Activated CD4-positive, alpha-beta T cell treated with anti-CD3 and anti-CD28 coated beads for 4 hours (primary cell): Measurements from ENCODE around the gene FMN2.

ENCODE experiments used
- DNase-seq, 2 donors: peaks; one replicate each; pipeline ENCODE4 v3.0.0-alpha.2; 2020

Gene FMN2

DNA sequence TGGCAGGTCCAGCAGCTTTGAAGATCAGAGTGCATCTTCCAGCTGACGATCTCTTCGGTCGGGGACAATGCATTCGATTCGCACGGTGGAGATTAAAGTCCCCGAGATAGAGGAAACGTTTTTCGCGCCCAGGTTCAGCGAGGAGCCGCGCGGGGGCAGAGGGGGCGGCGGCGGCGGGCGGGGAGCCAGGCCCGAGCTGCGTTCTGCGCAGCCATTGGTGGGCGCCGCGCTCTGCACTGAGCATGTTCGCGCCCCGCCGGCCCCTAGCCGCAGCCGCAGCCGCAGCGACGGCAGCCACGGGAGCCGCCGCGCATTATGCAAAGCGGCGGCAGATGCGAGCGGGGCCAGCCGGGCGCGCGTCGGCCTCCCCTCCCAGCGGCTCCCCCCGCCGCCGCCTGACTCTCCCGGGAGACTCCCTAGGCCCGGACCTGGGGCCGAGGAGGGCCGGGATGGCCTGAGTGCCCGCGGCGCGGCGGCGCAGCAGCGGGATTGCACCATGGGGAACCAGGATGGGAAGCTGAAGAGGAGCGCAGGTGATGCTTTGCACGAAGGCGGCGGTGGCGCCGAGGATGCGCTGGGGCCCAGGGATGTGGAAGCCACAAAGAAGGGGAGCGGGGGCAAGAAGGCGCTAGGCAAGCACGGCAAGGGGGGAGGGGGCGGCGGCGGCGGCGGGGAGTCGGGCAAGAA, at the start of gene FMN2:
TSS of gene FMN2 (plus strand) at position 270 of the 687 bp plus-strand sequence. CDS start at position 497, 227 bp downstream.
- DNase-seq: no peak

DNA sequence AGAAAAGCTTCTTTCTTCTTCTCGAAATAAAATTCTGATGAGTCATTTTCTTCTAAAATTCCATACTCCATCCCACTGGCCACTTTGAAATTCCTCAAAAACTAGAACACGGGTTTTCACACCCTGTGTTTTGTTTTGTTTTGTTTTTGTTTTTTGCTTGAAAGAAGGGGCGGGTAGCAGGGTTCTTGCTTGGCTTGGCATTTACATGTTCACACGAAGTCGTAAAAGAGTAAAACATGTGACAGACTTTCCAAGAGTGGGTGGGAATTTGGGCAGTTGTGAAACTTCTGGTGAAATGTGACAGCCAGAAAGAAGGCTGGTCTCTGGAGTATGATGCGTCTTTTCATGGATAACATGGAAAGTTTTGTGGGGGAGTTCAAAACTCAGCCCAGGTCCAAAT, 47.1 kb upstream of the FMN2 start:
- no peak for DNase-seq

DNA sequence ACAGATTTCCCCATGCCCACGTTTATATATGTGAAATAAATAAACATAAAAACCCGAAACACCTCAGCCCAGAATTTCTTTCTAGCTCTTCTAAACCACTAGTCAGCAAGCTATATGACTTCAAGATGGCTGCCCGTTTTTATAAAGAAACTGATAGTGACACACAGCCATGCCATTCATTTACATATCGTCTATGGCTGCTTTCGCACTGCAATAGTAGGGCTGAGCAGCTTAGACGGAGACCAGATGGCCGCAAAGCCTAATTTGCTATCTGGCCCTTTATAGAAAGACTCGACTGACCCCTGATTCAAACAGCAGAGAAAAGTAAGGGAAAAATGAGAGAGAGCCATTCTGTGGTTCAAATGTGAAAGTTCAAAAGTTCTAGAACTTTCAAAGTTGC, 45.7 kb upstream of the FMN2 start:
- DNase-seq: no peak

DNA sequence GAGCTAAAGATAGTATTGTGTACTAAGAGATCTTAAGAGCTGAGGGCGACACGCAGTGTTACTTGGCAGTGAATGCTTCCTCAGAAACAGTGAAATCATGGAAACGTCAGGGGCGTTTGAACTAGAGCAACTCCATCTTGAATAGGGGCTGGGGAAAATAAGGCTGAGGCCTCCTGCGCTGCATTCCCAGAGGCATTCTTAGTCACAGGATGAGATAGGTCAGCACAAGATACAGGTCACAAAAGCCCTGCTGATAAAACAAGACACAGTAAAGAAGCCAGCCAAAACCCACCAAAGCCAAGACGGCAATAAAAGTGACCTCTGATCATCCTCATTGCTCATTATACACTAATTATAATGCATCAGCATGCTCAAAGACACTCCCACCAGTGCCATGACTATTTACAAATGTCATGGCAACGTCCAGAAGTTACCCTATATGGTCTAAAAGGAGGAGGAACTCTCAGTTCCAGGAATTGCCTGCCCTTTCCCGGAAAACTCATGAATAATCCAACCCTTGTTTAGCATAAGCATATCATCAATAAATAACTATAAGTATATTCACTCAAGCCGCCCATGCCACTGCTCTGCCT, 37.5 kb upstream of the FMN2 start:
- DNase-seq: no peak

DNA sequence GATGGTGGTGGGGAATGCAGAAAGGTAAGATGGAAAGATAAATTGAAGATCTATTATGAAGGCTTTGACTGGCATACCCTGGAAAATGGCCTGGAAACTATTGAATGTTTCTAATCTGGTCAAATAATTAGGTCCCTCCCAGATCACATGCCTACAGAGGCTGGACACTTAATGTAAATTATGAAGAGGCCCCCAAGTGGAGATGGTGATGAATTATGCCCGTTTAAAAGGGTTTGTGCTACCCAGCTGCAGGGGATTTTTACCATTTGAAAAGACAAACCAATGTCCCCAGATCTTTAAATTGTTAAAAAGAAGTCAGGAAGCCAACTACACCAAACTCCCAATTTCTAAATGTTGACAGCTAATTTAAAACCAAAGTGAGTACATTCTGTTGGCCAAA, 35.7 kb upstream of the FMN2 start:
- no peak for DNase-seq

DNA sequence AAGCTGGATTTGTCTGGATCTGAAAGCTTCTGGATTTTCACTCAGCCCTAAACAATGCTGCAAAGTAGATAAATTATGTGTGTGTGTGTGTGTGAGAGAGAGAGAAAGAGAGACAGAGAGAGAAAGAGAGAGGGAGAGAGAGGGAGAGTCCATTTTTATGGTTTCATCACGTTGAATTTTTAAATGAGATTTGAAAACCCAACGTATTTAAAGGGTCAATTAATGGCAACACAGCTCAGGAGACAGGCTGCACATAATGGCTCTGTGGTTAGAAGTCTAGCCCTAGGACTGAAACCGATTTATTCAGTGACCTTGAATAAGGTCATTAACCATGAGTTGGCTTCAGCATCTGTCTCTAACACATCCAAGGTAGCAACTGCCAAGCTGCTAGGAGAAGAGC, 35.3 kb upstream of the FMN2 start:
- DNase-seq: no peak

DNA sequence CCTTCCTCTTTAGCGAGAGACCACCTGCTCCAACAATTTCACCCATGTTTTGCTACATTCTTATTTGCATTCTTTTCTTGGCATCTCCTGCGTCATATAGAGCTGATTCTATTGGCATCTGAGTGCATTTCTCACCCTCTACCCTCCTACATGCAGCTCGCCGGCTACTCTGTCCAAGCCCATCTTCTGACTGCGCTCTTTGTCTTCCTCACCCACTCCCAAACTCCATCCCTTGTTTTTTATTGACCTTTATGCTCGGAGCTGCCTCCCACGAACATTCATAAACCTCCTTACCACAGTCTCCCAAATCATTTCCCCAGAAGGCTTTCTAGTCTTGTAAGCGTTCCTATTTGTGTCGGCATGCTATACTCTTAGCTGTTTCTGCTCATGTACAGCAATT, 33.6 kb upstream of the FMN2 start:
- DNase-seq: no peak

DNA sequence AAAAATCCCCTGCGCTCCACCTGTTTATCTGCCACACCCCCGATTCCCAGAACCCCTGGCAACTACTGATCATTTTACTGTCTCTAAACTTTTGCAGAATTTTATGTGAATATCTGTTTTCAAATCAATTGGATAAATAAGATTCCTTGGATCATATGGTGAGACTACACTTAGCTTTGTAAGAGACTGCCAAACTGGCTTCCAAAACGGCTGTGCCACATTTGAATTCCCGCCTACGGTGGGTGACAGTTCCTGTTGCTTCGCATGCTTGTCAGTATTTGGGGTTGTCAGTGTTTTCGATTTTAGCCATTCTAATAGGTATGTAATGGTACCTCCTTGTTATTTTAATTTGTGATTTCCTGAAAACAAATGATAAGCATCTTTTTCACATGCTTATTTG, 22.7 kb upstream of the FMN2 start:
- no peak for DNase-seq

DNA sequence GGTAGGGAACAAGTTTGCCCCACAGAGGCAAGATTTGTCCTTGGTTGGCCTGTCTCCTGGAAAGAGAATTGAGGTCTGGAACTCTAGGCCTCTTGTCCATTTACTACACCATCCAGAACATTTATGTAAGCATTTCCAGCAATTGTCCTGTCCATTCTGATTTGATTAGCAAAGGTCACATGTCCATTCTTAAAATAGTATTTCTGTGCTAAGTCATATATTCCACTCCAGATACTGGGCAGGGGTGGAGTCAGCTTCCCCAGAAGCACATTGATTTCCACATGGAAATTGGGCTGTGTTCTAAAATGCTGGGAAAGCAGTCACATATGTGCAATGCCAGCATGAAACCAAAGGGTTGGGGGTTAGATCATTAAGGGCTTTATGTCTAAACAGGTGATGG, 21.5 kb upstream of the FMN2 start:
- no peak for DNase-seq

DNA sequence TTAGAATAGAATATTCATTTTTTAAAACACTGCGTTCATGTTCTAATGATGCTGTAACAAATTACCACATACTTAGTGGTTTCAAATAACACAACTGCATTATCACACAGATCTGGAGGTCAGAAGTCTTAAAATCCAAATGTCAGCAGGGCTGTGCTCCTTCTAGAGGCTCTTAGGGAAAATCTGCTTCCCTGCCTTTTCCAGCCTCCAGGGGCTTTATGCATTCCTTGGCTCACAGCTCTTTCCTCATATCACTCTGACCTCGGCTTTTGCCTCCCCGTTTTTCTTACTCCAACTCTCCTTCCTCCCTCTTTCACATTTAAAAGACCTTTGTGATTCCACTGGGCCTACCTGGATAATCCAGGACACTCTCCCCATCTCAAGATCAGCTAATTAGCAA, 18.6 kb upstream of the FMN2 start:
- DNase-seq: no peak

DNA sequence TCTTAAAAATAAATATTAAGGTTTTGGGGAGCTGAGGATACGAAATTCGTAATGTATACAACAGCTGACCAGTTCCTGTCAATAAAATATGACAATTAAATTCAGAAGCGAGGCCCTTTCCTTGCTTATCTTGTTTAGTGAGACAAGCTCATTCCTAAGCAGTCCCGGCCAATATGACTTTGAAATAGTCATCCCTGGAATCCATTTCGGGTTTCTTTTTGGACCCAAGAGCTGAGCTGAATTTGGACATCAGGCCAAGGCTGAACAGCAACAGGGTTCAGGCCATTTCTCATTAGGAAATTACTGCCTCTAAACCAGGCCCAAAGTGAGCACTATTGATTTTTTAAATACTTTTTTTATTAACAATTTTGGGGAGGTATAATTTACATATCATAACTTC, 17.3 kb upstream of the FMN2 start:
- no peak for DNase-seq

DNA sequence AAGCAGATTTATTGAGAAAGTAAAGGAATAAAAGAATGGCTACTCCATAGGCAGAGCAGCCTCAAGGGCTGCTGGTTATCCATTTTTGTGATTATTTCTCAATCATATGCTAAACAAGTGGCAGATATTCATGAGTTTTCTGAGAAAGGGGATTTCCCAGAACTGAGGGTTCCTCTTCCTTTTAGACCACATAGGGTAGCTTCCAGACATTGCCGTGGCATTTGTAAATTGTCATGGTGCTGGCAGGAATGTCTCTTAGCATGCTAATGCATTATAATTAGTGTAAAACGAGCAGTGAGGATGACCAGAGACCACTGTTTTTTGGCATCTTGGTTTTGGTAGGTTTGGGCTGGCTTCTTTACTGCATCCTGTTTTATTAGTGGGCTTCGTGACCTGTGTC, 16.8 kb upstream of the FMN2 start:
- DNase-seq: no peak

DNA sequence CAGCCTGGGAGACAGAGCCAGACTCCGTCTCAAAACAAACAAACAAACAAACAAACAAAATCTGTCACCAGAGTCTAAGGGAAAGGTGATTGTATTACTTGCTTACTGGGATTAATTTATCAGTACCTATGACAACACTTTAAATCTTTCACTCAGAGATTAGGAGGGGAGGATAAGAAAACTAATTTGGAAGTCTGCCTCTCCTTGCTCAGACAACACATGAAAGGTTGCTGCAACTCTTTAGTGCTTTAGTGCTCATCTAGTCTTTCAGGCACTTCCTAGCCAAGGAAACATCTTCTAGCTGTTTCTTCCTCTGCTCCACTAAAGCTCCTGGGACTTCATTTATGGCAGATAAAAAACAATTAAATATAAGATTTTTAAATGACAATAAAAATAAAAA, 7.3 kb upstream of the FMN2 start:
- no peak for DNase-seq

DNA sequence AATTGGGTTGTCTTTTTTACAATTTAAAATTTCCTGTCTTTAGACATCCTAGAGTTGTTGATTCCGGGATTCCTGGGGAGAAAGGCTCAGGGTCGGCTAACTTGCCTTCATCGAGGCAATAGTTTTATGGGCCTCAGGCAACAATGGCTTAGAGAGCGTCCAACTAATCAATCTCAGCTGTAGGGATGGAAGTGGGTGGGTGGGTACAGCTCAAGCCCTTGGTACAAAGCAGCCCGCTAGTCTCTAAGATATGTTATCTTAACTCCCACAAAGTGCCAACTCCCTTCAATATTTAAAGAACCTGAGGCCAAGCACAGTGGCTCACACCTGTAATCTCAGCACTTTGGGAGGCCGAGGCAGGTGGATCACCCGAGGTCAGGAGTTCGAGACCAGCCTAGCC, 6.9 kb upstream of the FMN2 start:
- DNase-seq: no peak

DNA sequence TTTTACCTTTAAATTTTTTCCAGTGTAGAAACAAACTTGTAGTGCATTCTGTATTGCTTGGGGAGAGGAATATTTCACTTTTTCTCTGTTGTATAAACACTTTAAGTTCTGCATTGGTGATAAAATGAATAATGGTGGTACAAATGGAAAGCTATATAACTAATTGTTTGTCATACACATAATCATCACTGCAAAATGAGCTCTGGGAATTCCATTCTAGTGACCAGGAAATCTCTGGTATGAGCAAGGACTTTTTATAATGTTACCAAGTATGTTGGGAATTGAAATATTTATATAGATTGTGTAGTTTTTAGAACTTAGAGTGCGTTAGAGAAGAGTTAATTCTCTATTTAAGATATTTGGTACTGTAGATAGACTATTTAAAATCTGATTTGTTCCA, 5.0 kb upstream of the FMN2 start:
- DNase-seq: no peak

DNA sequence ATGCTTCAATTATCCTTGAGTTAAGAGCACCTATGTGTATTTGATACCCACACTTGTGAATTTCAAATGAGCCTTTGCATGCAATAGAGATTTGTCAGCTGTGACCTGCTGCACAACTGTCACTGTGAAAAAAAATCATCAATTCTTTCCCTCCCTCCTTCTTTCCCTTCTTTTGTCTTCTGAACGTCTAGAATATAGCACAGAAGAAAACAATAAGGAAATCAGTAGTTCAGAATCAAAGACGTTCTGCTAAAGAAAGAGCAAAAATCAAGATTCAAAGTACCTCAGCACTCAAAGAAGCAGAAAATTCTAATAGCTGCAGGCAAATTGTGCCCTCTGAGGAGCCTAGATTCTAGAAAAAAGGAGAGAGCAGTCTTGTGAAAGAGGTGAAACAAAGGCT, 1.7 kb upstream of the FMN2 start:
- DNase-seq: no peak

DNA sequence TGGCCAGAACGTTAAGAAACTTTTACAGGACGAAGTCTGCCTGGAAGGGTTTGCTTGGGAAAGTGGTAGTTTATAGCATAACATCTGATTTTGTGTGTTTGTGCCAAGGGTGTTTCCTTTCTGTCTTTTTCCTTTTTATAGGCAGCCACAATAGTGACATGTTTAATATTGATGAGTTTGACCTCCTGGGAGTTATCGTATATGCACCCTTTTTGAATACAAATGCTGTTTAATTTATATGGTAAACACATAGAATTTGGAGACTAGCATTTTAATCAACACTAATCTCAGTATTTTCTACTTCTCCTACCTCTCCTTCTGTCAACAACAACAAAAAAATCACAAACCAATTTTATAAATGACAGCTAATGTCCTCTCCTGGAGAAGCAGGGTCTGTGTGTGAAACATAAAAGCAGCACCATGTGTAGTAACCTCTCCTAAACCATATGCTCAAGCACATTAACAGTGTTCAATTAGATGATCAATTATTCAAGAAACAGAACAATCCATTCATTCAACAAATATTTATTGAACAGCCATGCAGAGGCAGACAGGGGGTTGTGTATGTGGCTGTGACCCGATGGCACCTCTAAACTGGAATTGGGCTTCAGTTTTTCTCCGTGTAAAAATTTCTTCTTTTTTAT, 604 bp upstream of the FMN2 start:
- DNase-seq: no peak

DNA sequence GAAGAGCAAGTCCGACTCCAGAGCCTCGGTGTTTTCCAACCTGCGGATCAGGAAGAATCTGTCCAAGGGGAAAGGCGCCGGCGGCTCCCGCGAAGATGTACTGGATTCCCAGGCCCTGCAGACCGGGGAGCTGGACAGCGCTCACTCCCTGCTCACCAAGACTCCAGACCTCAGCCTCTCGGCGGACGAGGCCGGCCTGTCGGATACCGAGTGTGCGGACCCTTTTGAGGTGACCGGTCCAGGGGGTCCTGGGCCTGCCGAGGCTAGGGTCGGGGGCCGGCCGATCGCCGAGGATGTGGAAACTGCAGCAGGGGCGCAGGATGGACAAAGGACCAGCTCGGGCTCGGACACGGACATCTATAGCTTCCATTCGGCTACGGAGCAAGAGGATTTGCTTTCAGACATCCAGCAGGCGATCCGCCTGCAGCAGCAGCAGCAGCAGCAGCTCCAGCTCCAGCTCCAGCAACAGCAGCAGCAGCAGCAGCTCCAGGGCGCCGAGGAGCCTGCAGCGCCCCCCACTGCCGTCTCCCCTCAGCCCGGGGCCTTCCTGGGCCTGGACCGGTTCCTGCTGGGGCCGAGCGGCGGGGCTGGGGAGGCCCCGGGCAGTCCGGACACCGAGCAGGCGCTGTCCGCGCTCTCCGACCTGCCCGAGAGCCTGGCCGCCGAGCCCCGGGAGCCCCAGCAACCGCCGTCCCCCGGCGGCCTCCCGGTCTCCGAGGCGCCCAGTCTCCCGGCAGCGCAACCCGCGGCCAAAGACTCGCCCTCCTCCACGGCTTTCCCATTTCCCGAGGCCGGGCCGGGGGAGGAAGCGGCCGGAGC, 827 bp downstream of the FMN2 start:
- DNase-seq: no peak

DNA sequence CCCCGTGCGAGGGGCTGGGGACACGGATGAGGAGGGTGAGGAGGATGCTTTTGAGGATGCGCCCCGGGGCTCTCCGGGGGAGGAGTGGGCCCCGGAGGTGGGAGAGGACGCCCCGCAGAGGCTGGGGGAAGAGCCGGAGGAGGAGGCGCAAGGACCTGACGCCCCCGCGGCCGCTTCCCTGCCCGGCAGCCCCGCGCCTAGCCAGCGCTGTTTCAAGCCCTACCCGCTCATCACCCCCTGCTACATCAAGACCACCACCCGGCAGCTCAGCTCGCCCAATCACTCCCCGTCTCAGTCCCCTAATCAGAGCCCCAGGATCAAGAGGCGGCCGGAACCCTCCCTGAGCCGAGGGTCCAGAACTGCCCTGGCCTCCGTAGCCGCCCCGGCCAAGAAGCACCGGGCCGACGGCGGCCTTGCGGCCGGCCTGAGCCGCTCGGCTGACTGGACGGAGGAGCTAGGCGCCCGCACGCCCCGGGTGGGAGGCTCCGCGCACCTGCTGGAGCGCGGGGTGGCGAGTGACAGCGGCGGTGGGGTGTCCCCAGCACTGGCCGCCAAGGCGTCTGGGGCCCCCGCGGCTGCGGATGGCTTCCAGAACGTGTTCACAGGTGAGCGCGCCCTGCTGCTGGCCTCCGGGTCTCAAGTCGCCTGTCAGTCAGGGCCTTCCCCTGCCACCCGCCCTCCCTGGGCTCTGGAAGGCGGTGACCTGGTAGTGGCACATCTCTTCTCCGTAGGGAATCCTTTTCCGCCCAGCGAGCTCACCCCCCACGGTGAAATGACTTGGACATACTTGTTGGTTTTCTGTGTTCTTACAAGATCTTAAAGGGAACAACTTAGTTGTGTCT, 1.7 kb downstream of the FMN2 start:
- no peak for DNase-seq

DNA sequence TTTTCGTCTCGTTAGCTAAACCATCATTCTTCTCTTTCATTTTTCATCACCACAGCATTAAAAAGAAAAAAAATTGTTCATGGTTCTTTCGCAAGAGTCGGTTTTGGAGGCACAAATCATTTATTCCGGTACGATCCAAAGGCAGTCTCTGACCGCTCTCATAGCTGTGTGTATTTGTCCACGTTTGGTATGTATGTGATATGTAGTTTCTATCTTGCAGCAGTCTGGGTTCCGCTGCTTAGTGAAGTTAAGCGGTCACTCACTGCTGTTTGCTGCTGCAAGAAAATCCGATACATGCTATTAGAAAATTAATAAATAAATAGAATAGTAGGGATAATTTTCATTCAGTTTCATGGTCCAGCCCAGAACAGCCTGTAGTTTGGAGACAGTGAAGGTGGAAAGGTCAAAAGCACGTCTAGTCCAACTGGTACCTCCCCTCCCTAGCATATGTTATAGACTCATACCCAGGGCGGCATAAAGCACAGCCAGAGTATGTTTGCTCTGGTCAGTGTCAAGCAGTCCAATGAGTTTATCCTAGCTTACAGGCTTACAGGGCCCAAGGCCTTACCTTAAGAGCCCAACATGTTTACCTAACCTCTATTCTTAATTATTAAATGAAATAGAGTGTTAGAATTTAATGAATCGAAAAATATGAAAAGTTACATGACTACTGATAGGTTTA, 2.5 kb downstream of the FMN2 start:
- DNase-seq: no peak

DNA sequence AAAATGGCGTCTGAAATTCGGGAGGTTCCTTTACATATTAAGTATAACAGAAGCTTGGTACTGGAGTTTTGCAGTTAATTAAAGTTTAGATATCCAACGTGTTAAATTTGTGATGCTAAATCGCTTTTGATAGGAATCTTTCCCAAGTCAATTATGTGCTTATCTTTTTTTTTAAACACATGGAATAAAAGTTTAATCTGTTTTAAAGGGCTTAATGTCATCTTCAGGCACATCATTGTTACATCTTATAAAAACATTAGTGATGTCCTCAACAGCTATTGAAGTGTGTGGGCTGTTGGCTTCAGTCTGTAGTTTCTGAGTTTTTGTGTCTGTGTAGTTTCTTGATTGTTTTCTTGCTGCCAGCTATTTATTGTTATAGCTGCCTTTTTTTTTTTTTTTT, 5.3 kb downstream of the FMN2 start:
- no peak for DNase-seq

DNA sequence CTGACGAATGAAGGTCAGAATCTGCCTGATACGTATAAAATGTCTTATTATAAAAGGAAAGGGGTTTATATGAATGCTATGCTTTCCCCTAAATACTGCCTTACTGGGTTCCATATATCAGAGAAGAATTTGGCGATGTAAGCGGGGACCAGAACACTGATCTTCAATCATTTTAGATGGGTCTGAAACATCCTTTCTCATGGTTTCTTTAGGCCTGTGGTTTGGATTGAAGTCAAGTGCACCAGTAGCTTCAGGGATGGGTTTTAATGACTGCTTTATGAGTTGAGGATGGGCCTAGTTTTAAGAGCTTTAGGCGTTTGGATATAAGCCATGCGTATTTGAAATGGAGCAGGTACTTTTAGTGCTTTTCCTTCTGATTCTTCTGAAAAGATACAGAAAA, 6.9 kb downstream of the FMN2 start:
- DNase-seq: no peak
